ENCODE measurements around the gene PLCB1. TPM values are rescaled to one million over a fixed set of nuclear protein-coding genes. Genes with fewer than 3 reads are reported as not detected.

The PLCB1 gene
- total RNA-seq, 1 experiment from 2014 or later, result 4.4 TPM

DNA sequence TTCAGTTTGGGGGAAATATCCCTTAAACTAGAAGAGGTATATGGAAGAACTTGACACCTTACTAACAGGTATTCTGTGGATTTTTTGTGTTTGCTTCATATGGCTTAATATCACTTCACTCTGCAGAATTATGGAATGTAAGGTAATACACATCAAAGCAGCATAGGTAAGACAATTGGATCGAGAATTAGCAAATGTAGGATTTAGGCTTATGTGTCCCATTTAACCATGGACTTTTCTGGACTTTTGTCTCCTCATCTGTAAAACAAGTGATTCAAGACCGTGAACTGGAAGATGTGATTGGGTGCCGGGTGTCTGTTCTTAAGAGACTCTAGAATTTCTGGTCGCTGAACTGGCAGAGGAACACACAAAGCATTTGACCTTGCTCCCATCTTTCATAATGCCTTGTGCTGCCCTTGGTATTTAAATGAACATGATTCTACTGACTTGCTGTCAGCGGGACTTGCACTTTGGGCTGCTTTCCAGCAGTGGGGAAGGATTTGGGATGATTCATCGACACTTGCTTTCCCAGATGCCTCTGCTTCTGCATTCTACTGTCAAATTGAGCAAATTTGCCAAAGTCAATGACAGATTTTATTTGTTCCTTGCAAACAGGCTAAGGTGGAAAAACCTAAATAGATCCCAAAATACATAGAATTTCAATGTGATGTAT is 199.8 kb downstream of the PLCB1 start:
- Histone ChIP-seq H3K27ac (ENCODE audit: low read length) (no peak overlapping the region), H3K27me3 (ENCODE audit: low read length) (peaks cover 36% of the 10 kb centered on the region; the same call in 1 of the 2 replicates), H3K79me2 (ENCODE audit: low read length) (no peaks in the 10 kb centered on the region), H3K9ac (ENCODE audit: low read length) (no peak overlapping the region), H3K36me3 (ENCODE audit: low read depth, low read length) (no peaks in the 10 kb centered on the region), H3K4me1 (ENCODE audit: insufficient read depth, low read length) (no peaks in the 10 kb centered on the region), H4K20me1 (ENCODE audit: low read length) (no peaks in the 10 kb centered on the region), H3F3A (ENCODE audit: low read length, unreplicated experiment) (no peaks in the 10 kb centered on the region), H2AFZ (ENCODE audit: low read length) (no peak overlapping the region), H3K4me3 (ENCODE audit: low read length) (no peak overlapping the region), H3K9me2 (replicated peaks; ENCODE audit: low read length) (no peaks in the 10 kb centered on the region), H3K9me3 (ENCODE audit: low read length) (no peaks in the 10 kb centered on the region), H3K4me2 (ENCODE audit: low read length) (no peak overlapping the region)
- peak; percentile 20 for DNase-seq
- ChIA-PET CTCF (no interaction called here), POLR2A (ENCODE audit: unreplicated experiment) (no interaction called here)
- no peak for ATAC-seq
- BruUV-seq (replicated peaks), result no TSS peak
- TF ChIP-seq EZH2phosphoT487 (IDR thresholded peaks at IDR 0.05; ENCODE audit: borderline replicate concordance, low read length) (no peak), EZH2 (IDR thresholded peaks at IDR 0.05; ENCODE audit: low read length, unreplicated experiment) (no peak)
- TF ChIP-seq, protein P1, sequence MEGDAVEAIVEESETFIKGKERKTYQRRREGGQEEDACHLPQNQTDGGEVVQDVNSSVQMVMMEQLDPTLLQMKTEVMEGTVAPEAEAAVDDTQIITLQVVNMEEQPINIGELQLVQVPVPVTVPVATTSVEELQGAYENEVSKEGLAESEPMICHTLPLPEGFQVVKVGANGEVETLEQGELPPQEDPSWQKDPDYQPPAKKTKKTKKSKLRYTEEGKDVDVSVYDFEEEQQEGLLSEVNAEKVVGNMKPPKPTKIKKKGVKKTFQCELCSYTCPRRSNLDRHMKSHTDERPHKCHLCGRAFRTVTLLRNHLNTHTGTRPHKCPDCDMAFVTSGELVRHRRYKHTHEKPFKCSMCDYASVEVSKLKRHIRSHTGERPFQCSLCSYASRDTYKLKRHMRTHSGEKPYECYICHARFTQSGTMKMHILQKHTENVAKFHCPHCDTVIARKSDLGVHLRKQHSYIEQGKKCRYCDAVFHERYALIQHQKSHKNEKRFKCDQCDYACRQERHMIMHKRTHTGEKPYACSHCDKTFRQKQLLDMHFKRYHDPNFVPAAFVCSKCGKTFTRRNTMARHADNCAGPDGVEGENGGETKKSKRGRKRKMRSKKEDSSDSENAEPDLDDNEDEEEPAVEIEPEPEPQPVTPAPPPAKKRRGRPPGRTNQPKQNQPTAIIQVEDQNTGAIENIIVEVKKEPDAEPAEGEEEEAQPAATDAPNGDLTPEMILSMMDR (conservative IDR thresholded peaks at IDR 0.05; ENCODE audit: low read depth, low read length), result no peak
- intact Hi-C loops (cut with micrococcal nuclease), result no loop called here

DNA sequence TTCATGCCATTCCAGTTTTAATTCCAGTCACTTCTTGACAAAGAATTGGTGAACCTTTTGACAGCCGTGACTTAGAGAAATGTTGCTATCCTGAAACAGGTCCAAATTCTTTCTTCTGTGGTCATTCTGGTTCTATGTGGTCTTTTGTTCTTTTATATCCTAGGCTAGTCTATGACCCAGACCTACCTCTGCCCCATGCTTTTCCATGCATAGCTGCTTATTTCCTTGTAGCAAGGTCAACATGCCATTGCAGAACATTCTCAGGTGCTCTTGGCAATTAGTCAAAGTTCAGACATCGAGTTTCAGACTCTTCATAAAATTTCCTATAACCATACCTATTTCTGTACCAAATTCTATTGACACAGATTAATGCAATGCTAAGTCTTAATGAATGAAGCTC is 202.6 kb downstream of the PLCB1 start:
- Histone ChIP-seq H3K9me3 (ENCODE audit: low read length) (no peaks in the 10 kb centered on the region), H3K27me3 (ENCODE audit: low read length) (peaks cover 48% of the 10 kb centered on the region), H3K4me2 (ENCODE audit: low read length) (no peak overlapping the region), H3K9ac (ENCODE audit: low read length) (no peak overlapping the region), H2AFZ (ENCODE audit: low read length) (no peak overlapping the region), H3K36me3 (ENCODE audit: low read depth, low read length) (no peaks in the 10 kb centered on the region), H3K4me3 (ENCODE audit: low read length) (no peak overlapping the region), H3F3A (ENCODE audit: low read length, unreplicated experiment) (no peaks in the 10 kb centered on the region), H3K27ac (ENCODE audit: low read length) (no peak overlapping the region), H4K20me1 (ENCODE audit: low read length) (no peaks in the 10 kb centered on the region), H3K4me1 (ENCODE audit: insufficient read depth, low read length) (no peaks in the 10 kb centered on the region), H3K9me2 (replicated peaks; ENCODE audit: low read length) (no peaks in the 10 kb centered on the region), H3K79me2 (ENCODE audit: low read length) (no peaks in the 10 kb centered on the region)
- TF ChIP-seq EZH2phosphoT487 (IDR thresholded peaks at IDR 0.05; ENCODE audit: borderline replicate concordance, low read length), result no peak
- TF ChIP-seq, protein P1 (conservative IDR thresholded peaks at IDR 0.05; ENCODE audit: low read depth, low read length), result no peak
- TF ChIP-seq EZH2 (IDR thresholded peaks at IDR 0.05; ENCODE audit: low read length, unreplicated experiment), result no peak
- no TSS peak for BruUV-seq (replicated peaks)
- ATAC-seq (no peak), DNase-seq (no peak)
- ChIA-PET POLR2A (ENCODE audit: unreplicated experiment) (no interaction called here), CTCF (no interaction called here)
- intact Hi-C loops (cut with micrococcal nuclease), result no loop called here

GRCh38 chr20:8335059-8335458 is 203.0 kb downstream of the PLCB1 start:
- BruUV-seq (replicated peaks), result no TSS peak
- intact Hi-C loops (cut with micrococcal nuclease), result no loop called here
- Histone ChIP-seq H3K9me3 (ENCODE audit: low read length) (no peaks in the 10 kb centered on the region), H3K9ac (ENCODE audit: low read length) (no peak overlapping the region), H3K4me2 (ENCODE audit: low read length) (no peak overlapping the region), H3K9me2 (replicated peaks; ENCODE audit: low read length) (no peaks in the 10 kb centered on the region), H3K27me3 (ENCODE audit: low read length) (peaks cover 48% of the 10 kb centered on the region), H3K4me3 (ENCODE audit: low read length) (no peak overlapping the region), H2AFZ (ENCODE audit: low read length) (no peak overlapping the region), H4K20me1 (ENCODE audit: low read length) (no peaks in the 10 kb centered on the region), H3K27ac (ENCODE audit: low read length) (no peak overlapping the region), H3K79me2 (ENCODE audit: low read length) (no peaks in the 10 kb centered on the region), H3F3A (ENCODE audit: low read length, unreplicated experiment) (no peaks in the 10 kb centered on the region), H3K4me1 (ENCODE audit: insufficient read depth, low read length) (no peaks in the 10 kb centered on the region), H3K36me3 (ENCODE audit: low read depth, low read length) (no peaks in the 10 kb centered on the region)
- no peak for ATAC-seq
- ChIA-PET CTCF (no interaction called here), POLR2A (ENCODE audit: unreplicated experiment) (no interaction called here)
- TF ChIP-seq EZH2phosphoT487 (IDR thresholded peaks at IDR 0.05; ENCODE audit: borderline replicate concordance, low read length) (no peak), EZH2 (IDR thresholded peaks at IDR 0.05; ENCODE audit: low read length, unreplicated experiment) (no peak)
- TF ChIP-seq, protein P1 (conservative IDR thresholded peaks at IDR 0.05; ENCODE audit: low read depth, low read length), result no peak
- no peak for DNase-seq

All from PC-3 (cell line).